NCI-H460 (cell line): ENCODE results near the gene PTPRG. TPM values are rescaled to one million over a fixed set of nuclear protein-coding genes. Genes with fewer than 3 reads are reported as not detected.

Experiments used
- DNase-seq: peaks from one replicate; pipeline ENCODE4 v3.0.0-alpha.2; 2016; ENCODE audit warnings: low read depth; ENCODE audit errors: extremely low read depth
- total RNA-seq: library from RNA; depleted of rRNA; stranded (reverse); fragments of >200 nt; shearing (Covaris generic); gene quantifications from 2 replicates; pipeline ENCODE4 v1.2.3, GENCODE V29; 2014

Gene PTPRG
- total RNA-seq, 1 experiment from 2014 or later: 24.9 TPM

GRCh38 chr3:61978460-61979419 is 417.4 kb downstream of the PTPRG start:
- DNase-seq: no peak

GRCh38 chr3:61979638-61980037 is 418.3 kb downstream of the PTPRG start:
- DNase-seq: no peak

- no peak for DNase-seq
Observed at GRCh38 chr3:61980041-61980440, 418.7 kb downstream of the PTPRG start.

- DNase-seq: no peak
Observed at GRCh38 chr3:61981060-61981459, 419.7 kb downstream of the PTPRG start.

- no peak for DNase-seq
Observed at GRCh38 chr3:61983479-61983878, 422.1 kb downstream of the PTPRG start.

- DNase-seq: no peak
Observed at GRCh38 chr3:61985020-61985419, 423.6 kb downstream of the PTPRG start.

- DNase-seq: no peak
Observed at GRCh38 chr3:61986473-61986872, 425.1 kb downstream of the PTPRG start.

- no peak for DNase-seq
Observed at GRCh38 chr3:61989681-61990080, 428.3 kb downstream of the PTPRG start.

- DNase-seq: no peak
Observed at GRCh38 chr3:61990327-61991027, 429.1 kb downstream of the PTPRG start.

- no peak for DNase-seq
Observed at GRCh38 chr3:61991706-61992105, 430.3 kb downstream of the PTPRG start.

GRCh38 chr3:61996366-61996765 is 435.0 kb downstream of the PTPRG start:
- no peak for DNase-seq

GRCh38 chr3:61997101-61997500 is 435.7 kb downstream of the PTPRG start:
- DNase-seq: no peak

GRCh38 chr3:62003835-62004234 is 442.5 kb downstream of the PTPRG start:
- DNase-seq: no peak

GRCh38 chr3:62007036-62007435 is 445.7 kb downstream of the PTPRG start:
- DNase-seq: no peak

- DNase-seq: no peak
Observed at GRCh38 chr3:62010989-62011388, 449.6 kb downstream of the PTPRG start.

- no peak for DNase-seq
Observed at GRCh38 chr3:62011666-62012065, 450.3 kb downstream of the PTPRG start.

- DNase-seq: no peak
Observed at GRCh38 chr3:62013951-62014350, 452.6 kb downstream of the PTPRG start.

GRCh38 chr3:62015111-62015510 is 453.7 kb downstream of the PTPRG start:
- no peak for DNase-seq

- no peak for DNase-seq
Observed at GRCh38 chr3:62019906-62020305, 458.5 kb downstream of the PTPRG start.

- DNase-seq: no peak
Observed at GRCh38 chr3:62020706-62021105, 459.3 kb downstream of the PTPRG start.

GRCh38 chr3:62022312-62022711 is 460.9 kb downstream of the PTPRG start:
- no peak for DNase-seq

- DNase-seq: no peak
Observed at GRCh38 chr3:62024882-62025281, 463.5 kb downstream of the PTPRG start.
